HS-27A (cell line): ENCODE results near the gene RAD52.

ENCODE experiments used
- DNase-seq: peaks from one replicate; pipeline ENCODE4 v3.0.0-alpha.2; 2012; ENCODE audit warnings: low read depth, missing footprints

The RAD52 gene

DNA sequence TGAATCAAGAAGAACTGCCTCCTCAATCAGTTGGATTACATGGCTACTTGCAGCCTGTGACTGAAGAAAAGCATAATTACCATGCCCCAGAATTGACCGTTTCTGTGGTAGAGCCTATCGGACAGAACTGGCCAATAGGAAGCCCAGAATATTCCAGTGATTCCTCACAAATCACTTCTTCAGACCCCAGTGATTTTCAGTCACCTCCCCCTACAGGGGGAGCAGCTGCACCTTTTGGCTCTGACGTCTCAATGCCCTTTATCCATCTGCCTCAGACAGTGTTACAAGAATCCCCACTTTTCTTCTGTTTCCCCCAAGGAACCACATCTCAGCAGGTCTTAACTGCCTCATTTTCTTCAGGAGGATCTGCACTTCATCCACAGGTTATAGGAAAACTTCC is 80.8 kb downstream of the RAD52 start:
- DNase-seq = no peak

DNA sequence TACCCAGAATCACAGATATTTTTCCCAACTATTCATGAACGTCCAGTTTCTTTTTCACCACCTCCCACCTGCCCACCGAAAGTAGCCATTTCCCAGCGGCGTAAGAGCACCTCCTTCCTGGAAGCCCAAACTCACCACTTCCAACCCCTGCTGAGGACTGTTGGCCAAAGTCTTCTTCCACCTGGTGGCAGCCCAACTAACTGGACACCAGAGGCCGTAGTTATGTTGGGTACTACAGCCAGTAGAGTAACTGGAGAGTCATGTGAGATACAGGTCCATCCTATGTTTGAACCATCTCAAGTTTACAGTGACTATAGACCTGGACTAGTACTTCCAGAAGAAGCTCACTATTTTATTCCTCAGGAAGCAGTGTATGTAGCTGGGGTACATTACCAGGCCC is 81.6 kb downstream of the RAD52 start:
- no peak for DNase-seq

DNA sequence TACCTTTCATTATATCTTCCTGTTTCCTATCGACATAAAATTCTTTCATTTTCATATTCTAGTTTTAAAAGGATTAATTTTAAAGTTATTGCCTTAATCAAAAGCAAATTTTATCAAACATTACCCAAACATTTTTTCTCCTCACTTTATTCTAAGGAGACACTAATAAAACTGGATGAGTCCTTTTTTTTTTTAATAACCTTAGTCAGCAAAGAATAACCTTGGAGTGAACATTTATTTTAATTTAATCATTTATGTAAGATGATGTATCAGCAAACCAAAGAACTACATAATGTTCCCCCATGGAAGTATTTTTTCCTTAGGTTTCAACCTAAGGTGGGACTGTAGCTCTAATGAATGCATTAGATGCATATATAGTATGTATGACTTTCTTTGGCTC is 83.9 kb downstream of the RAD52 start:
- no peak for DNase-seq

DNA sequence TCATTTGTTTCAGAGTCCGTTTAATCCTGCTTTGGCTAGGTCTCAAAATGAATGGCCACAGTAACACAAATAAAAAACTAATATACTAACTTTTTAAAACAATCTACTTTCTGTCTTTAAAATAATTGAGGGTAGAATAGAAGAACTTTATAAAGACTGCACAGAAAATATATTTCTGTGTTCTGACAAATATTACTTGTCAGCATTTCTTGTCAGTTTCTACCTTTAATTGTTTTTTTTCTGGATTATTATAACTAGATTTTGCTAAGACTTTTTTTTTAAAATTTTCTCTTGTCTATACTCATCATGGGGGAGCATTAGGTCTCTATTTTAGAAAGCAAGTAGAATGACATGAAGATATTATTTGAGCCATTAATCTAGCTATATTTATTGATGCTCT is 86.2 kb downstream of the RAD52 start:
- no peak for DNase-seq

DNA sequence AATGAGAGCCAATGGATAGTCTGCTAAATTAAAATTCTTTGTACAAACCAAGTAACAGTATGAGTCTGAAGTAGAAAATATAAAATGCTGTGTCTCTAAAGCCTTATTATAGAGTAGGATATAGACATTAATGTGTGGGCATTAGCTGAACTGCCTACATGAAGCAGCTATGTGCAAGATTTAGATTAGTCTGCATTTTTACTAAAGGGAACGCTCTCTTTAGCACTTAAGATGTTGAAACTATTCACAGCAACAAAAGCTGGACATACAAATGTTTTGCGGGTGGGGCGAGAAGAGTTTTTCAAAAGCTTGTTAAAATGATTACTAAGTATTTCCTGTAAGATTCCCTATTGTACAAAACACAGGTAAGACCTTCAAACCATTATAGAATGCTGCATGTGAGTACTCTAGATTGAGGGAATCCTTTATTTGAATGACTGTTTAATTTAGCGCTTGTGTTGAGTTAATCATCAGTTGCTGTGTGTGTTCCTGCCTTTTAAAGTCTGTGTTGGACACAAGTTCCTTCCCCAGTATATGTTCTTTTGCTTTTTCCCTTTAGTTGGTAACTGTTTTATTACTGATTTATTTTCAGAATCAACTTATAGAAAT is 87.1 kb downstream of the RAD52 start:
- DNase-seq = no peak
